Tibial nerve (tissue), 4 donors: ENCODE results near the gene VAMP1.

ENCODE experiments used
- CTCF ChIP-seq, 5 experiments: fragments of 200-600 bp in 3 of 5; fragments of 450-650 bp in 2 of 5; sonication (generic) in 3 of 5; IDR thresholded peaks; one replicate each; pipeline ENCODE4 v1.5.1; 2016 to 2019; ENCODE audit warnings: antibody characterized with exemption in 5 of 5, mild to moderate bottlenecking in 3 of 5, moderate library complexity in 2 of 5
- EP300 ChIP-seq, 2 donors: sonication (generic); formaldehyde crosslinking; IDR thresholded peaks; one replicate each; pipeline ENCODE4 v1.6.1; 2017; ENCODE audit warnings: antibody characterized with exemption in 2 of 2, mild to moderate bottlenecking in 1 of 2
- POLR2A ChIP-seq, 2 donors: fragments of 450-650 bp; IDR thresholded peaks; one replicate each; pipeline ENCODE4 v1.6.1; 2017; ENCODE audit warnings: antibody characterized with exemption in 2 of 2, mild to moderate bottlenecking in 2 of 2, moderate library complexity in 2 of 2

DNA sequence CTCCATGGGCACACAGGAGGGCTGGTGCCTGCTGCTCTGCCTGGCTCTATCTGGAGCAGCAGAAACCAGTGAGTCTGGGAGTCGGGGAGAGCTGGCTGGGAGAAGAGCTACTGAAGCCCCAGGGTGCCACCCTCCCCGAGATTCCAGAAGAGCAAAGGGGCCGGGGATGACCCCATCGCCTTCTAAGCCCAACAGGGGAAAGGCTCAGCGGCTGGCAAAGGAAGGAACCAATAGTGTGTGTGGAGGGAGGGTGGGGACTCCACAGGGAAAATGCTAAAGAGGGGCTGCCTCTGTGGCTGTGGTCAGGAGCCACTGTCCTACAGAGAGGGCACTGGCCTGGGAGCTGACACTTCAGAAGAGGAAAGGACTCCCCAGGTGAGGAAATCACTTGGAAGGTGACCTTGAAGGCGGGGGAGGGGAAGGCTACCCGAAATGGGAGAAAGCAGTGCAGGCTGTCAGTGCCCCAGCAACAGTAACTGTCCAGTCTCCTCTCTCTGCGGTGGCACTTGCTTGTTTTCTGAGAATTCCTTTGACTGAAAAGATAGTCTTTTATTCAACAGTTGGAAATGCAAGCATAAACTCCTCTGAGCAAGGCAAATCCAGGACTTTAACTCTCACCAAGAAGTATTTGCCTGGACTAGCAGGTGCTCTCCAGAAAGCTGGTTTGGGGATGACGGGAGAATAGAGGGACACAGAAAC lies 18.1 kb downstream of the VAMP1 start:
- no peak for TF ChIP-seq POLR2A (IDR thresholded peaks at IDR 0.05)
- TF ChIP-seq CTCF (IDR thresholded peaks at IDR 0.05), result no peak
- no peak for TF ChIP-seq EP300 (IDR thresholded peaks at IDR 0.05)
